Liver (tissue), 3 donors: ENCODE data around the gene ARHGAP28.

Experiments used
- EGR1 ChIP-seq, 2 donors: IDR thresholded peaks; 2 replicates each; pipeline ENCODE4 v1.6.1; 2016 to 2018; ENCODE audit warnings: antibody characterized with exemption in 2 of 2, low read depth in 2 of 2
- JUND ChIP-seq, 2 donors: IDR thresholded peaks; 2 replicates each; pipeline ENCODE4 v1.6.1; 2016; ENCODE audit warnings: antibody characterized with exemption in 2 of 2
- RAD21 ChIP-seq, 2 donors: IDR thresholded peaks; 2 replicates each; pipeline ENCODE4 v1.6.1; 2016; ENCODE audit warnings: antibody characterized with exemption in 2 of 2, mild to moderate bottlenecking in 2 of 2
- RXRA ChIP-seq, 2 donors: IDR thresholded peaks; 2 replicates each; pipeline ENCODE4 v1.6.1; 2017 to 2018; ENCODE audit warnings: antibody characterized with exemption in 2 of 2, mild to moderate bottlenecking in 1 of 2
- TAF1 ChIP-seq: conservative IDR thresholded peaks from 2 replicates; pipeline ENCODE4 v1.6.1; 2016; ENCODE audit warnings: antibody characterized with exemption, mild to moderate bottlenecking
- YY1 ChIP-seq: IDR thresholded peaks from 2 replicates; pipeline ENCODE4 v1.6.1; 2016; ENCODE audit warnings: antibody characterized with exemption, mild to moderate bottlenecking
- TF ChIP-seq, protein P1 (sequence below): fragments of 150-350 bp; IDR thresholded peaks from 2 replicates; pipeline ENCODE4 v1.5.1; 2017; ENCODE audit warnings: improper control_type of control experiment, low read depth, low read length; ENCODE audit not compliant: missing input control
- TF ChIP-seq, protein P2 (sequence below): IDR thresholded peaks from 2 replicates; pipeline ENCODE4 v1.6.1; 2016; ENCODE audit warnings: antibody characterized with exemption
- TF ChIP-seq, protein P3 (sequence below): IDR thresholded peaks from 2 replicates; pipeline ENCODE4 v1.6.1; 2016; ENCODE audit warnings: antibody characterized with exemption, mild to moderate bottlenecking
- TF ChIP-seq, protein P4 (sequence below): IDR thresholded peaks from 2 replicates; pipeline ENCODE4 v1.6.1; 2016; ENCODE audit warnings: antibody characterized with exemption
- TF ChIP-seq, protein P5 (sequence below): IDR thresholded peaks from 2 replicates; pipeline ENCODE4 v1.6.1; 2016; ENCODE audit warnings: antibody characterized with exemption
- donor health status: healthy.
- donor health status: healthy.

DNA sequence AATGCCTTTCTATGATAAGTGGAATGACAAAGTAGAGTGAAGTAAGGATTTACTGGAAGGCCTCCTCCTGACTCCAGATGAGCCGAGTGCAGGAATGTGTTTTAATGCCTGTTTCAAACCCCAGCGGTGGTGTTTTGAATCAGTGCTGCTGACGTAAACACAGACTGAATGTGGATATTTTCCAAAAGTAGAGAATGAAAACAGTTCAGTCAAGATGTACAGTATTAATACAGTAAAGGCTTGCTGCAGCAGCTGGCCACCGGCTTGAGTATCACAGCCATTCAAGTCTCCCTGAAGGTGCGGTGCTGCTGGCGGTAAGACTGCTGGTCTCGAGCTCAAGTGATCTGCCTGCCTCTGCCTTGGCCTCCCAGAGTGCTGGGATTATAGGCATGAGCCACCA is 46.7 kb downstream of the ARHGAP28 start:
- TF ChIP-seq, protein P1, sequence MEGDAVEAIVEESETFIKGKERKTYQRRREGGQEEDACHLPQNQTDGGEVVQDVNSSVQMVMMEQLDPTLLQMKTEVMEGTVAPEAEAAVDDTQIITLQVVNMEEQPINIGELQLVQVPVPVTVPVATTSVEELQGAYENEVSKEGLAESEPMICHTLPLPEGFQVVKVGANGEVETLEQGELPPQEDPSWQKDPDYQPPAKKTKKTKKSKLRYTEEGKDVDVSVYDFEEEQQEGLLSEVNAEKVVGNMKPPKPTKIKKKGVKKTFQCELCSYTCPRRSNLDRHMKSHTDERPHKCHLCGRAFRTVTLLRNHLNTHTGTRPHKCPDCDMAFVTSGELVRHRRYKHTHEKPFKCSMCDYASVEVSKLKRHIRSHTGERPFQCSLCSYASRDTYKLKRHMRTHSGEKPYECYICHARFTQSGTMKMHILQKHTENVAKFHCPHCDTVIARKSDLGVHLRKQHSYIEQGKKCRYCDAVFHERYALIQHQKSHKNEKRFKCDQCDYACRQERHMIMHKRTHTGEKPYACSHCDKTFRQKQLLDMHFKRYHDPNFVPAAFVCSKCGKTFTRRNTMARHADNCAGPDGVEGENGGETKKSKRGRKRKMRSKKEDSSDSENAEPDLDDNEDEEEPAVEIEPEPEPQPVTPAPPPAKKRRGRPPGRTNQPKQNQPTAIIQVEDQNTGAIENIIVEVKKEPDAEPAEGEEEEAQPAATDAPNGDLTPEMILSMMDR = no peak
- TF ChIP-seq, protein P2, sequence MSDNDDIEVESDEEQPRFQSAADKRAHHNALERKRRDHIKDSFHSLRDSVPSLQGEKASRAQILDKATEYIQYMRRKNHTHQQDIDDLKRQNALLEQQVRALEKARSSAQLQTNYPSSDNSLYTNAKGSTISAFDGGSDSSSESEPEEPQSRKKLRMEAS = no peak
- no peak for TF ChIP-seq RAD21 (IDR thresholded peaks at IDR 0.05)
- TF ChIP-seq, protein P3, sequence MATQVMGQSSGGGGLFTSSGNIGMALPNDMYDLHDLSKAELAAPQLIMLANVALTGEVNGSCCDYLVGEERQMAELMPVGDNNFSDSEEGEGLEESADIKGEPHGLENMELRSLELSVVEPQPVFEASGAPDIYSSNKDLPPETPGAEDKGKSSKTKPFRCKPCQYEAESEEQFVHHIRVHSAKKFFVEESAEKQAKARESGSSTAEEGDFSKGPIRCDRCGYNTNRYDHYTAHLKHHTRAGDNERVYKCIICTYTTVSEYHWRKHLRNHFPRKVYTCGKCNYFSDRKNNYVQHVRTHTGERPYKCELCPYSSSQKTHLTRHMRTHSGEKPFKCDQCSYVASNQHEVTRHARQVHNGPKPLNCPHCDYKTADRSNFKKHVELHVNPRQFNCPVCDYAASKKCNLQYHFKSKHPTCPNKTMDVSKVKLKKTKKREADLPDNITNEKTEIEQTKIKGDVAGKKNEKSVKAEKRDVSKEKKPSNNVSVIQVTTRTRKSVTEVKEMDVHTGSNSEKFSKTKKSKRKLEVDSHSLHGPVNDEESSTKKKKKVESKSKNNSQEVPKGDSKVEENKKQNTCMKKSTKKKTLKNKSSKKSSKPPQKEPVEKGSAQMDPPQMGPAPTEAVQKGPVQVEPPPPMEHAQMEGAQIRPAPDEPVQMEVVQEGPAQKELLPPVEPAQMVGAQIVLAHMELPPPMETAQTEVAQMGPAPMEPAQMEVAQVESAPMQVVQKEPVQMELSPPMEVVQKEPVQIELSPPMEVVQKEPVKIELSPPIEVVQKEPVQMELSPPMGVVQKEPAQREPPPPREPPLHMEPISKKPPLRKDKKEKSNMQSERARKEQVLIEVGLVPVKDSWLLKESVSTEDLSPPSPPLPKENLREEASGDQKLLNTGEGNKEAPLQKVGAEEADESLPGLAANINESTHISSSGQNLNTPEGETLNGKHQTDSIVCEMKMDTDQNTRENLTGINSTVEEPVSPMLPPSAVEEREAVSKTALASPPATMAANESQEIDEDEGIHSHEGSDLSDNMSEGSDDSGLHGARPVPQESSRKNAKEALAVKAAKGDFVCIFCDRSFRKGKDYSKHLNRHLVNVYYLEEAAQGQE = no peak
- no peak for TF ChIP-seq JUND (IDR thresholded peaks at IDR 0.05)
- TF ChIP-seq YY1 = no peak
- no peak for TF ChIP-seq EGR1 (IDR thresholded peaks at IDR 0.05; ENCODE audit: low read depth in 2 of 2)
- TF ChIP-seq, protein P4, sequence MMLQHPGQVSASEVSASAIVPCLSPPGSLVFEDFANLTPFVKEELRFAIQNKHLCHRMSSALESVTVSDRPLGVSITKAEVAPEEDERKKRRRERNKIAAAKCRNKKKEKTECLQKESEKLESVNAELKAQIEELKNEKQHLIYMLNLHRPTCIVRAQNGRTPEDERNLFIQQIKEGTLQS = no peak
- no peak for TF ChIP-seq RXRA (IDR thresholded peaks at IDR 0.05)
- no peak for TF ChIP-seq TAF1
- TF ChIP-seq, protein P5, sequence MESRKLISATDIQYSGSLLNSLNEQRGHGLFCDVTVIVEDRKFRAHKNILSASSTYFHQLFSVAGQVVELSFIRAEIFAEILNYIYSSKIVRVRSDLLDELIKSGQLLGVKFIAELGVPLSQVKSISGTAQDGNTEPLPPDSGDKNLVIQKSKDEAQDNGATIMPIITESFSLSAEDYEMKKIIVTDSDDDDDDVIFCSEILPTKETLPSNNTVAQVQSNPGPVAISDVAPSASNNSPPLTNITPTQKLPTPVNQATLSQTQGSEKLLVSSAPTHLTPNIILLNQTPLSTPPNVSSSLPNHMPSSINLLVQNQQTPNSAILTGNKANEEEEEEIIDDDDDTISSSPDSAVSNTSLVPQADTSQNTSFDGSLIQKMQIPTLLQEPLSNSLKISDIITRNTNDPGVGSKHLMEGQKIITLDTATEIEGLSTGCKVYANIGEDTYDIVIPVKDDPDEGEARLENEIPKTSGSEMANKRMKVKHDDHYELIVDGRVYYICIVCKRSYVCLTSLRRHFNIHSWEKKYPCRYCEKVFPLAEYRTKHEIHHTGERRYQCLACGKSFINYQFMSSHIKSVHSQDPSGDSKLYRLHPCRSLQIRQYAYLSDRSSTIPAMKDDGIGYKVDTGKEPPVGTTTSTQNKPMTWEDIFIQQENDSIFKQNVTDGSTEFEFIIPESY = no peak
